H1 (cell line): ENCODE results near the gene MED29. TPM values are rescaled to one million over a fixed set of nuclear protein-coding genes. Genes with fewer than 3 reads are reported as not detected.

Experiments used
- ASH2L ChIP-seq: fragments of 200-600, 300-600 bp; sonication (generic); IDR thresholded peaks from one replicate; pipeline ENCODE4 v1.7.1; 2017; ENCODE audit warnings: low read length
- BCL11A ChIP-seq, 2 experiments: IDR thresholded peaks; one replicate each; pipeline ENCODE4 v1.6.1; 2011; ENCODE audit warnings: low read depth in 2 of 2, low read length in 2 of 2, mild to moderate bottlenecking in 2 of 2
- CBX8 ChIP-seq: fragments of 300-800, 300-1000 bp; sonication (generic); IDR thresholded peaks from 2 replicates; pipeline ENCODE4 v1.7.1; 2016; ENCODE audit warnings: low read depth, low read length, borderline replicate concordance
- CEBPB ChIP-seq: IDR thresholded peaks from 2 replicates; pipeline ENCODE4 v1.6.1; 2012; ENCODE audit warnings: low read depth, low read length
- CHD7 ChIP-seq: fragments of 300-600 bp; sonication (generic); IDR thresholded peaks from 2 replicates; pipeline ENCODE4 v1.7.1; 2012; ENCODE audit warnings: low read length, moderate library complexity, mild to moderate bottlenecking, inconsistent platforms; ENCODE audit not compliant: insufficient replicate concordance
- HDAC2 ChIP-seq, 2 experiments: fragments of 300-600 bp in 1 of 2; sonication (generic) in 1 of 2; IDR thresholded peaks; 2 replicates each; pipeline ENCODE4 v1.6.1; 2011 to 2012; ENCODE audit warnings: low read depth in 2 of 2, low read length in 2 of 2, mild to moderate bottlenecking in 2 of 2, moderate library complexity in 2 of 2, borderline replicate concordance in 1 of 2, inconsistent platforms in 1 of 2
- KDM5A ChIP-seq: fragments of 200-600 bp; IDR thresholded peaks from 2 replicates; pipeline ENCODE4 v1.7.1; 2012; ENCODE audit warnings: mild to moderate bottlenecking, low read length, inconsistent platforms, mixed read lengths
- NANOG ChIP-seq: IDR thresholded peaks from 2 replicates; pipeline ENCODE4 v1.6.1; 2011; ENCODE audit warnings: low read length, low read depth, mild to moderate bottlenecking, inconsistent platforms; ENCODE audit not compliant: insufficient read depth, poor library complexity, severe bottlenecking
- RBBP5 ChIP-seq: IDR thresholded peaks from 2 replicates; pipeline ENCODE4 v1.7.1; 2012; ENCODE audit warnings: low read depth, mild to moderate bottlenecking, inconsistent platforms, low read length, moderate library complexity, borderline replicate concordance
- SIN3A ChIP-seq, 2 experiments: IDR thresholded peaks in 1 of 2; conservative IDR thresholded peaks in 1 of 2; 2 replicates each; pipeline ENCODE4 v1.6.1; 2011 to 2012; ENCODE audit warnings: low read length in 2 of 2, improper control_type of control experiment in 1 of 2, low read depth in 1 of 2, mild to moderate bottlenecking in 1 of 2
- TAF7 ChIP-seq: optimal IDR thresholded peaks from 2 replicates; pipeline ENCODE3; 2011; ENCODE audit warnings: low read depth, mild to moderate bottlenecking, inconsistent platforms, low read length, moderate library complexity, borderline replicate concordance
- polyA plus RNA-seq, 7 experiments: library from polyadenylated mRNA; depleted of rRNA in 3 of 7; stranded (reverse) in 5 of 7; unstranded in 2 of 7; fragments of >200 nt in 5 of 7; fragments of 200-250 nt in 2 of 7; gene quantifications; 1 replicate in 5 of 7; 2 replicates in 1 of 7; 4 replicates in 1 of 7; pipeline versions ENCODE4 v1.2.1 to v1.2.3, GENCODE V29; 2011 to 2013; ENCODE audit warnings: missing spikeins in 2 of 7, mixed read lengths in 2 of 7
- total RNA-seq: library from RNA; stranded (reverse); fragmentation: NEBNext Ultra II Directional; extraction: Animal tissue kit (Norgen Biotek cat#: 25700); gene quantifications from 2 replicates; pipeline ENCODE4 v1.2.1, GENCODE V29; 2021

Gene MED29
- total and polyA plus RNA-seq, 2 of the 8 experiments (the other 6 are each of a cell fraction or from before 2014, with no cell fraction given) = 31.1 to 52.5 TPM

GRCh38 chr19:39427707-39428106 lies 36.5 kb downstream of the MED29 start (continued):
- TF ChIP-seq CHD7 (no peak), TAF7 (no peak), ASH2L (no peak), BCL11A (IDR thresholded peaks at IDR 0.05; ENCODE audit: low read depth in 2 of 2, low read length in 2 of 2) (no peak), RBBP5 (no peak), NANOG (no peak), HDAC2 (IDR thresholded peaks at IDR 0.05; ENCODE audit: borderline replicate concordance in 1 of 2, low read depth in 2 of 2, low read length in 2 of 2) (no peak), CBX8 (no peak), SIN3A (conservative IDR thresholded peaks at IDR 0.05 in 1 of 2, IDR thresholded peaks at IDR 0.05 in 1 of 2; ENCODE audit: low read depth in 1 of 2, low read length in 2 of 2) (no peak), KDM5A (no peak), CEBPB (no peak)
